DND-41 (cell line): ENCODE results near the gene C11orf98.

Source experiments
- EZH2 ChIP-seq: IDR thresholded peaks from 3 replicates; pipeline ENCODE4 v1.6.1; 2012; ENCODE audit warnings: borderline replicate concordance, low read depth, mild to moderate bottlenecking, moderate library complexity, low read length, inconsistent platforms; ENCODE audit not compliant: severe bottlenecking
- TF ChIP-seq, protein P1 (sequence below): IDR thresholded peaks from 2 replicates; pipeline ENCODE4 v1.5.1; 2012; ENCODE audit warnings: borderline replicate concordance, low read length, moderate library complexity, mild to moderate bottlenecking; ENCODE audit not compliant: poor library complexity, severe bottlenecking; ENCODE audit errors: extremely low read depth

DNA sequence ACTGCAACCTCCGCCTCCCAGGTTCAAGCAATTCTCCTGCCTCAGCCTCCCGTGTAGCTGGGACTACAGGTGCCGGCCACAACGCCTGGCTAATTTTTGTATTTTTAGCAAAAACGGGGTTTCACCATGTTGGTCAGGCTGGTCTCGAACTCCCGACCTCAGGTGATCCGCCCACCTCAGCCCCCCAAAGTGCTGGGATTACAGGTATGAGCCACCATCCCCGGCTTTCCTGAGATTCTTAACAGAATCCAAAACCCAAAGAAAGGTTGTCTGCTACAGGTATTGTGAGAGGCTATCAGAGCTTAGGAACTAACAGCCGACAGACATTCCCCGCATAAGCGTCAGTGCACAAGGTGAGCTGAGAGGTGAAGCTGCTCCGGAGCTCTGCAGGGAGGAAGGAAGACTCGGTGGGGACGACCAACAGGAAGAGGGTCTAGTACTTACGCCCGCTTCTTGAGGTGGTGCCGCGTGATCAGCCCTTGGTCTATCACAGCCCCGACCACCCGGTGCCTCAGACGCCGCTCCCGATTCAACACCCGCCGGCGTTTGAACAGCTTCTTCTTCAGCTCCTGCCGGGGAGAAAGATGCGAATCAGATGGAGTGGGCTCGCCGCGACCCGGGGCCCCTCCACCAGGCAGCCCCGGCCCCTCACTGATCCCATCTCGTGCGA, 470 bp downstream of the C11orf98 start:
- TF ChIP-seq, protein P1, sequence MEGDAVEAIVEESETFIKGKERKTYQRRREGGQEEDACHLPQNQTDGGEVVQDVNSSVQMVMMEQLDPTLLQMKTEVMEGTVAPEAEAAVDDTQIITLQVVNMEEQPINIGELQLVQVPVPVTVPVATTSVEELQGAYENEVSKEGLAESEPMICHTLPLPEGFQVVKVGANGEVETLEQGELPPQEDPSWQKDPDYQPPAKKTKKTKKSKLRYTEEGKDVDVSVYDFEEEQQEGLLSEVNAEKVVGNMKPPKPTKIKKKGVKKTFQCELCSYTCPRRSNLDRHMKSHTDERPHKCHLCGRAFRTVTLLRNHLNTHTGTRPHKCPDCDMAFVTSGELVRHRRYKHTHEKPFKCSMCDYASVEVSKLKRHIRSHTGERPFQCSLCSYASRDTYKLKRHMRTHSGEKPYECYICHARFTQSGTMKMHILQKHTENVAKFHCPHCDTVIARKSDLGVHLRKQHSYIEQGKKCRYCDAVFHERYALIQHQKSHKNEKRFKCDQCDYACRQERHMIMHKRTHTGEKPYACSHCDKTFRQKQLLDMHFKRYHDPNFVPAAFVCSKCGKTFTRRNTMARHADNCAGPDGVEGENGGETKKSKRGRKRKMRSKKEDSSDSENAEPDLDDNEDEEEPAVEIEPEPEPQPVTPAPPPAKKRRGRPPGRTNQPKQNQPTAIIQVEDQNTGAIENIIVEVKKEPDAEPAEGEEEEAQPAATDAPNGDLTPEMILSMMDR, result no peak
- no peak for TF ChIP-seq EZH2
